ENCODE results near the gene REC114. TPM values are rescaled to one million over a fixed set of nuclear protein-coding genes. Genes with fewer than 3 reads are reported as not detected.

The REC114 gene
- total and polyA plus RNA-seq, 2 experiments from 2014 or later = 0.24 TPM; not detected in 1

- TF ChIP-seq EZH2phosphoT487 (IDR thresholded peaks at IDR 0.05; ENCODE audit: low read depth, severe bottlenecking, unreplicated experiment) (no peak), CTCF (IDR thresholded peaks at IDR 0.05; ENCODE audit: poor library complexity) (no peak), EZH2 (IDR thresholded peaks at IDR 0.05; ENCODE audit: borderline replicate concordance) (no peak)
- Histone ChIP-seq H3K27ac (no peak overlapping the region), H3K79me2 (peaks cover 79% of the 10 kb centered on the region)
Measured at GRCh38 chr15:73590263-73590662, 147.3 kb downstream of the REC114 start.

GRCh38 chr15:73593304-73594074 is 150.5 kb downstream of the REC114 start:
- WGBS (ENCODE audit: low lambda C conversion rate, missing lambda C conversion rate) = 55% methylated on average over 9 of the region's 9 CpGs
- Histone ChIP-seq H3K36me3 (replicated peaks; ENCODE audit: insufficient read depth, low read depth) (no peaks in the 10 kb centered on the region), H3K4me1 (ENCODE audit: insufficient read depth) (peaks cover 9% of the 10 kb centered on the region), H3K9me2 (replicated peaks; ENCODE audit: insufficient read depth) (no peaks in the 10 kb centered on the region), H4K20me1 (ENCODE audit: insufficient read depth, poor library complexity, severe bottlenecking) (peaks cover 68% of the 10 kb centered on the region), H3K27ac (peak overlapping the region; percentile 2), H3K79me2 (peaks cover 97% of the 10 kb centered on the region), H3K4me3 (no peak overlapping the region), H3K9me3 (ENCODE audit: low read depth) (no peaks in the 10 kb centered on the region), H3K4me2 (no peak overlapping the region), H3K27me3 (no peaks in the 10 kb centered on the region), H2AFZ (no peak overlapping the region)
- no peak for TF ChIP-seq EZH2phosphoT487 (IDR thresholded peaks at IDR 0.05; ENCODE audit: low read depth, severe bottlenecking, unreplicated experiment)
- no peak for TF ChIP-seq CTCF (IDR thresholded peaks at IDR 0.05; ENCODE audit: poor library complexity)
- TF ChIP-seq EZH2 (IDR thresholded peaks at IDR 0.05; ENCODE audit: borderline replicate concordance) = no peak
- peak; percentile 64 for DNase-seq (ENCODE audit: low spot score)

More at GRCh38 chr15:73590263-73590662, 147.3 kb downstream of the REC114 start:
- H3K4me1 ChIP-seq (ENCODE audit: insufficient read depth) = peaks cover 18% of the 10 kb centered on the region
- H3K9me3 ChIP-seq (ENCODE audit: low read depth) = no peaks in the 10 kb centered on the region
- no peak overlapping the region for H2AFZ ChIP-seq
- H3K36me3 ChIP-seq (replicated peaks; ENCODE audit: insufficient read depth, low read depth) = peaks cover 4% of the 10 kb centered on the region
- H3K4me3 ChIP-seq = no peak overlapping the region
- H4K20me1 ChIP-seq (ENCODE audit: insufficient read depth, poor library complexity, severe bottlenecking) = peaks cover 39% of the 10 kb centered on the region
- 95% methylated on average over 5 of the region's 5 CpGs for WGBS (ENCODE audit: low lambda C conversion rate, missing lambda C conversion rate)
- no peaks in the 10 kb centered on the region for H3K27me3 ChIP-seq
- H3K9me2 ChIP-seq (replicated peaks; ENCODE audit: insufficient read depth) = no peaks in the 10 kb centered on the region
- no peak for DNase-seq (ENCODE audit: low spot score)
- no peak overlapping the region for H3K4me2 ChIP-seq

GRCh38 chr15:73594109-73594508 is 151.1 kb downstream of the REC114 start:
- H2AFZ ChIP-seq = no peak overlapping the region
- H3K27me3 ChIP-seq = no peaks in the 10 kb centered on the region
- H3K27ac ChIP-seq = no peak overlapping the region
- TF ChIP-seq EZH2 (IDR thresholded peaks at IDR 0.05; ENCODE audit: borderline replicate concordance) (no peak), CTCF (IDR thresholded peaks at IDR 0.05; ENCODE audit: poor library complexity) (no peak), EZH2phosphoT487 (IDR thresholded peaks at IDR 0.05; ENCODE audit: low read depth, severe bottlenecking, unreplicated experiment) (no peak)
- H4K20me1 ChIP-seq (ENCODE audit: insufficient read depth, poor library complexity, severe bottlenecking) = peaks cover 74% of the 10 kb centered on the region
- 69% methylated on average over 2 of the region's 2 CpGs for whole genome bisulfite sequencing (ENCODE audit: low lambda C conversion rate, missing lambda C conversion rate)
- H3K9me3 ChIP-seq (ENCODE audit: low read depth) = no peaks in the 10 kb centered on the region
- no peak for DNase-seq (ENCODE audit: low spot score)
- H3K4me2 ChIP-seq = no peak overlapping the region
- H3K36me3 ChIP-seq (replicated peaks; ENCODE audit: insufficient read depth, low read depth) = no peaks in the 10 kb centered on the region
- H3K4me1 ChIP-seq (ENCODE audit: insufficient read depth) = peaks cover 13% of the 10 kb centered on the region
- H3K79me2 ChIP-seq = peaks cover 97% of the 10 kb centered on the region
- H3K9me2 ChIP-seq (replicated peaks; ENCODE audit: insufficient read depth) = no peaks in the 10 kb centered on the region
- H3K4me3 ChIP-seq = no peak overlapping the region
